CD4-positive, alpha-beta T cell treated with Interleukin-15 for 1 hour (primary cell): Measurements from ENCODE around the gene PIK3AP1.
"Not testable (repeated sequence)": the region's sequence is repeated elsewhere in the genome, so short reads cannot be mapped to it uniquely, and the experiment has no call there.

ENCODE experiments used
- DNase-seq: peaks from one replicate; pipeline ENCODE4 v3.0.0-alpha.2; 2020

Gene PIK3AP1

DNA sequence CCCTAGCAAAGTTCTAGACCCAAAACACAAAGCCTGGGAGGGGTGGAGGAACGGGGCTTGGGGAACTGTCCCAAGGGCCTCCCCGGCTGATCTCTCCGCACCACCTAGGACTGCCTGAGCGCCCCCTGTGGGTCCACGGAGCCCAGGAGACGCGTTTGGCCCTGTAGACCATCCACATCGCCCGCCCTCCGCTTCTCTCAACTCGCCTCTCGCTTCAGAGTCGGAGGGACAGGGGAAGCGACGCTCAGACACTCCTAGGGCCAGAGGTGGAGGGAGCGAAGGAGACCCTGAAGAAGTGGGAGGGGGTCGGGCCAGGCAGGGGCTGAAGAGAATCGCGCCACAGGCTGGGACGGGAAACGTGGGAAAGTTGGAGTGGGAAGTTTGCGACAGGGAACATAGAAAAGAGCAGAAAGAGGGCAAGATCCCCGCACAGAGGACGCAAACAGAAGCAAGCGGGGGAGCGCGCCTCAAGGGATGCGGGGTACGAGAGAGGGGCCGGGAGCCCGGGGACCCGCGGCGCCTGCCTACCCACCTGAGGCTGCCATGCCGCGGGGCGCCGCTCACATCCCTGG lies 378 bp downstream of the PIK3AP1 start:
- peak; percentile 76 for DNase-seq

GRCh38 chr10:96719200-96719599 lies 1.1 kb downstream of the PIK3AP1 start:
- DNase-seq: no peak

GRCh38 chr10:96718304-96718990 lies 1.9 kb downstream of the PIK3AP1 start:
- no peak for DNase-seq

- no peak for DNase-seq
These were observed 3.9 kb downstream of the PIK3AP1 start for GRCh38 chr10:96716390-96716789.

DNA sequence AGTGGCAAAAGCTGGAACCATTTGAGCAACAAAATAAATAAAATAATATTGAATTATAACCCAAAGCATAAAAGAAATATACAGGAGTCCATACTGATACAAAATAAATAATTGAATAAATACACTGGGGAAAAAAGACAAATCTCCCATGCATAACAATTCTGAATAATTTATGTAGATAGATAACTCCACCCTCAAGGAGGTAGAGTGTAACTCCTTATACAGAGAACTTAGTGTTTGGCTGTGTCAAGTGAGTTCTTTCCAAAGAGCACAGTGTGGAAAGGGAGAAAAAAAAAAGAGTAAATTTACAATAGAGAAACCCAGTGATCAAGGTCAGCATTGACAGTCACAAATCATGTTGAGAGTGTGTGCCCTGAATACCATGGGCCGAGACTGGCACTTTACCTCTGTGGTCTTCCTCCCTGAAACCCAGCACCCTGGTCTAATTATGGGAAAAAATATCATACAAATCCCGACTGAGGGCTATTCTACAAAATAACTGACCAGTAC lies 5.5 kb downstream of the PIK3AP1 start:
- DNase-seq: no peak

DNA sequence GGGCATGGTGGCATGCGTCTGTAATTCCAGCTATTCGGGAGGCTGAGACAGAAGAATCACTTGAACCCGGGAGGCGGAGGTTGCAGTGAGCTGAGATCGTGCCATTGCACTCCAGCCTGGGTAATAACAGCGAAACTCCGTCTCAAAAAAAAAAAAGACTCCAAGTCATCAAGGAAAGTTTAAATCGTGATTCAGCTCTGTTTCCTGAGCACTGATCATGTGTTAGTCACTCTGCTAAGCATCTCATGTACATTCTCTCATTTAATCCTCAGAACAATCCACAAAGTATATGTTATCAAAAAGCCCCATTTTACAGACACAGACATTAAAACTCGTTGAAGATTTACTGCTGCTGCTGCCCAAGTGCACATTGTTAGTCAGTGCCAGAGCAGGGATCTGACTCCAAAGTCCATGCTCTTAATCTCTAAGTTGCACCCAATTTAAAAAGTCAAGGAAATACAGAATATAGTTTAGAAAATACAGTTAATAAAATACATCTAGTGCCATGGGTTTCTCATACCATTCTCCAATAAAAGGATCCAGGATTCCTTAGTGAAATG lies 6.2 kb downstream of the PIK3AP1 start:
- DNase-seq: no peak

GRCh38 chr10:96712662-96713271 lies 7.5 kb downstream of the PIK3AP1 start:
- DNase-seq: no peak

DNA sequence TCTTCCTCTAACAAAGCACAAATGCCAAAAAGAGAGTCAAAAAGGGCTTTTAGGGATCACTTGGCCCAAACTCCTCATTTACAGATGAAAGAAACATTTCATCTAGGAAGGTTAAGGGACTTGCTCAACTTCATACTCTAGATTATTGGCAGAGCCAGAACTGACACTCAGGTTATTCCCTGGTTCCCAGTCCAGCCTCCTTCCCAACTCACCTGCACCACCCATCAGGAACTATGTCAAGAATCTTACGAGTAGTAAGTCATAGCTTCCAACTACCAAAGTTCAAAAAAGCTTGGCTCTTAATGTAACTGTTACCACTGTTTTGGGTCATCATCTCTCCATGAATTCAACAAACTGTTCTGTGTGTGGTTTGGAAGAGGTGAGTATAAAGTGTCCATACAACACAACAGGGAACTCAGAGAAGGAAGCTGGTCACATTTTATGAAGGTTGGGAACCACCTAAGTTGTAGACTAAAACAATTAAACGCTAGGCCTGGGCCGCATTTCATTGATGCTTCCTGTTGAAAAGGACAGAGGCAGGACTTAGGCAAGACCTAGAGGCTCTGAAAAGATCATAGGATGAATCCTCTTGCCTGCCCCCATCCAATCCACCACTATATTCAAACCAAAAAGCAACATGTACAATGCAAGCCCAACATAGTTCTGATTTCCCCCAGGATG lies 9.1 kb downstream of the PIK3AP1 start:
- no peak for DNase-seq

DNA sequence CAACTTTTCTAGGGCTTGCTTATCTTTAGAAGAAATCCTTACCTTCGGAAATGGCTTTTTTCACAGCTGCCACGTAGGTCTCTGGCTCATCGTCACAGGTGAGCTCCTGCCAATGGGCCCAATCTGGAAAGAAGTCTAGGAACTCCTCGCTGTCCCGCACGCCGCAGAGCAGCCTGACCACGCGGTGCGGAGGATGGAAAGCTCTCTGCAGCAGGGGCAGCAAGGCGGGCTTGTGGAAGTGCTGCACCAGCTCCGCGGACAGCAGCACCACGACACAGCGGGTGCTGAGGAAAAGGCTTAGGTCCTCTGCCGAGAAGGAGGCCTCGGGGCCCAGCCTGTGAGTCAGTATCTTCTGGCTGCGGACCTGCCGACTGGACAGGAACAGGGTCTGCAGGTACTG lies 10.8 kb downstream of the PIK3AP1 start:
- DNase-seq: no peak

GRCh38 chr10:96708996-96709395 lies 11.3 kb downstream of the PIK3AP1 start:
- DNase-seq: no peak

GRCh38 chr10:96708456-96708855 lies 11.9 kb downstream of the PIK3AP1 start:
- peak; percentile 53 for DNase-seq

GRCh38 chr10:96706331-96706853 lies 13.9 kb downstream of the PIK3AP1 start:
- no peak for DNase-seq

DNA sequence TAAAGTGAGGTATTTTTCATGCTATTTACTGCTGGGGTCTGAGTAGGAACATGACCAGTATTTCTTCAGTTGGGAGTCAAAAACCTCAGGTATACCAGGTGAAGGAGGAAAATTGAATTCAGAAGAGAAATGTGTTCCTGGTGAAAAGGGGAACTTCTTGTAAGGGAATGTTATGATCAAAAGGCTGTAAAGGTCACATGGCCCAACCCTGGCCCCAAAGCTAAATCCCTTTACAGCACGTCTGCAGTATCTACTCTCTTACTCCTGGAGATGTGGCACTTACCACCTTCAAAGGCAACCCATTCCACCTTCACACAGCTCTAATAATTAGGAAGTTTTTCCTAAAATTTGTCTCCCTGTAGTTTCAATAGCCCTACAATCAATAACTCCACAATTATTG lies 15.2 kb downstream of the PIK3AP1 start:
- no peak for DNase-seq

GRCh38 chr10:96704563-96704962 lies 15.8 kb downstream of the PIK3AP1 start:
- DNase-seq: no peak

DNA sequence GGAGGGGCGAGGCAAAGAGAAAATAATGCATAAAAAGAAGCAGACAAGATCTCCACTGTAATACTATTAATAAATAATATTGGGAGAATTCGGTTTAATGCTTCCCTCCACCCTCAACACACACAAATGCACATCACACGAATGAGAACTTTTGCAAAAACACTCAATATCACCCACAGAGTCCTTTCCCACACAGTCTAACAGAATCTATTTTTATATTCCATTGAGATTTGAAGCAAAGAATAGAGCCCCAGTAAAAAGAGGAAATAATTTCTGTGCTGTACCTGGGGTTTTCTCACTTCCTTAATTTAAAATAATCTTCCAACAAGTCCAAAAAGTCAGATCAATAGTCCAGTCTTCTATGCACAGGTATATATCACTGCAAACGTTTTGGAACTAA lies 17.0 kb downstream of the PIK3AP1 start:
- no peak for DNase-seq

DNA sequence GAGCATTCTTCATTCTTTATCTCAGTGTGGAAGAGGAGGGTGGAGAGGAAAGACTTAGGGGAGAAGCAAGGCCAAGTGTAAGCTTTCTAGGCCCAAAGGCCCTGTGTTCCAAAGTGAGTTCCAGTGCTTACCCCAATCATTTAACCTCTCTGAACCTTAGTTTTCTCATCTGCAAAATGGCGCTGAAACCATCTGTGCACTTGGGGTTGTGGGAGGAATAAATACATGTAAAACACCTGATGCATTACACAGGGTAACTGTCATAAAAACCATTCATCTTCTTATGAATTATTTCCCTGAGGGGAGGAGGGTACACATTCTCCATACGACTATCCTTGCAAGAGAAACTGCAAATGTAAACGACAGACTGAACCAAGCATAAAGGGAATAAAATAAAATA lies 19.0 kb downstream of the PIK3AP1 start:
- no peak for DNase-seq

GRCh38 chr10:96700374-96701099 lies 19.8 kb downstream of the PIK3AP1 start:
- DNase-seq: peak; percentile 84

GRCh38 chr10:96699613-96700012 lies 20.7 kb downstream of the PIK3AP1 start:
- no peak for DNase-seq

- DNase-seq: not testable (repeated sequence)
These were observed 22.0 kb downstream of the PIK3AP1 start for GRCh38 chr10:96698305-96698704.

DNA sequence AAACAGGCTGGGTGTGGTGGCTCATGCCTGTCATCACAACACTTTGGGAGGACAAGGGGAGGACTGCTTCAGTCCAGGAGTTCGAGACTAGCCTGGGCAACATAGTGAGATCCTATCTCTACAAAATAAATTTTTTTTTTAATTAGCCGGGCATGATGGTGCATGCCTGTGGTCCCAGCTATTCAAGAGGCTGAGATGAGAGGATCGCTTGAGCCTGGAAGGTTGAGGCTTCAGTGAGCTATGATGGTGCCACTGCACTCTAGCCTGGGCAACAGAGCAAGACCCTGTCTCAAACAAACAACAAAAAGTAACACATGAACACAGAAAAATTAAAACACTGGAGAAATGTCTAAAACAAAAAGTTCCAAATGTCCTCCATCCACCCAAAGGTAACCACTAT lies 22.9 kb downstream of the PIK3AP1 start:
- DNase-seq: no peak

GRCh38 chr10:96696845-96697425 lies 23.4 kb downstream of the PIK3AP1 start:
- DNase-seq: no peak
